ENCODE results near the gene LST1. TPM values are rescaled to one million over a fixed set of nuclear protein-coding genes. Genes with fewer than 3 reads are reported as not detected.

LST1 gene
- total RNA-seq, 1 donor from 2014 or later: 6.5 TPM

DNA sequence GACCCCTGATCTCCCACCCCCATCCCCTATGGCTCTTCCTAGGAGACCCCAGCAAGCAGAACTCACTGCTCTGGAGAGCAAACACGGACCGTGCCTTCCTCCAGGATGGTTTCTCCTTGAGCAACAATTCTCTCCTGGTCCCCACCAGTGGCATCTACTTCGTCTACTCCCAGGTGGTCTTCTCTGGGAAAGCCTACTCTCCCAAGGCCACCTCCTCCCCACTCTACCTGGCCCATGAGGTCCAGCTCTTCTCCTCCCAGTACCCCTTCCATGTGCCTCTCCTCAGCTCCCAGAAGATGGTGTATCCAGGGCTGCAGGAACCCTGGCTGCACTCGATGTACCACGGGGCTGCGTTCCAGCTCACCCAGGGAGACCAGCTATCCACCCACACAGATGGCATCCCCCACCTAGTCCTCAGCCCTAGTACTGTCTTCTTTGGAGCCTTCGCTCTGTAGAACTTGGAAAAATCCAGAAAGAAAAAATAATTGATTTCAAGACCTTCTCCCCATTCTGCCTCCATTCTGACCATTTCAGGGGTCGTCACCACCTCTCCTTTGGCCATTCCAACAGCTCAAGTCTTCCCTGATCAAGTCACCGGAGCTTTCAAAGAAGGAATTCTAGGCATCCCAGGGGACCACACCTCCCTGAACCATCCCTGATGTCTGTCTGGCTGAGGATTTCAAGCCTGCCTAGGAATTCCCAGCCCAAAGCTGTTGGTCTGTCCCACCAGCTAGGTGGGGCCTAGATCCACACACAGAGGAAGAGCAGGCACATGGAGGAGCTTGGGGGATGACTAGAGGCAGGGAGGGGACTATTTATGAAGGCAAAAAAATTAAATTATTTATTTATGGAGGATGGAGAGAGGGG is 12.6 kb upstream of the LST1 start:
- no peak overlapping the region for H3K27ac ChIP-seq (replicated peaks)

DNA sequence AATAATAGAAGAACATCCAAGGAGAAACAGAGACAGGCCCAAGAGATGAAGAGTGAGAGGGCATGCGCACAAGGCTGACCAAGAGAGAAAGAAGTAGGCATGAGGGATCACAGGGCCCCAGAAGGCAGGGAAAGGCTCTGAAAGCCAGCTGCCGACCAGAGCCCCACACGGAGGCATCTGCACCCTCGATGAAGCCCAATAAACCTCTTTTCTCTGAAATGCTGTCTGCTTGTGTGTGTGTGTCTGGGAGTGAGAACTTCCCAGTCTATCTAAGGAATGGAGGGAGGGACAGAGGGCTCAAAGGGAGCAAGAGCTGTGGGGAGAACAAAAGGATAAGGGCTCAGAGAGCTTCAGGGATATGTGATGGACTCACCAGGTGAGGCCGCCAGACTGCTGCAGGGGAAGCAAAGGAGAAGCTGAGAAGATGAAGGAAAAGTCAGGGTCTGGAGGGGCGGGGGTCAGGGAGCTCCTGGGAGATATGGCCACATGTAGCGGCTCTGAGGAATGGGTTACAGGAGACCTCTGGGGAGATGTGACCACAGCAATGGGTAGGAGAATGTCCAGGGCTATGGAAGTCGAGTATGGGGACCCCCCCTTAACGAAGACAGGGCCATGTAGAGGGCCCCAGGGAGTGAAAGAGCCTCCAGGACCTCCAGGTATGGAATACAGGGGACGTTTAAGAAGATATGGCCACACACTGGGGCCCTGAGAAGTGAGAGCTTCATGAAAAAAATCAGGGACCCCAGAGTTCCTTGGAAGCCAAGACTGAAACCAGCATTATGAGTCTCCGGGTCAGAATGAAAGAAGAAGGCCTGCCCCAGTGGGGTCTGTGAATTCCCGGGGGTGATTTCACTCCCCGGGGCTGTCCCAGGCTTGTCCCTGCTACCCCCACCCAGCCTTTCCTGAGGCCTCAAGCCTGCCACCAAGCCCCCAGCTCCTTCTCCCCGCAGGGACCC is 11.7 kb upstream of the LST1 start:
- H3K27ac ChIP-seq (replicated peaks): peak overlapping the region; percentile 62
- DNase-seq: no peak
- no peak overlapping the region for H3K4me3 ChIP-seq
- H3K36me3 ChIP-seq: no peaks in the 10 kb centered on the region
- no peaks in the 10 kb centered on the region for H3K9me3 ChIP-seq (replicated peaks)
- TF ChIP-seq, protein P1, sequence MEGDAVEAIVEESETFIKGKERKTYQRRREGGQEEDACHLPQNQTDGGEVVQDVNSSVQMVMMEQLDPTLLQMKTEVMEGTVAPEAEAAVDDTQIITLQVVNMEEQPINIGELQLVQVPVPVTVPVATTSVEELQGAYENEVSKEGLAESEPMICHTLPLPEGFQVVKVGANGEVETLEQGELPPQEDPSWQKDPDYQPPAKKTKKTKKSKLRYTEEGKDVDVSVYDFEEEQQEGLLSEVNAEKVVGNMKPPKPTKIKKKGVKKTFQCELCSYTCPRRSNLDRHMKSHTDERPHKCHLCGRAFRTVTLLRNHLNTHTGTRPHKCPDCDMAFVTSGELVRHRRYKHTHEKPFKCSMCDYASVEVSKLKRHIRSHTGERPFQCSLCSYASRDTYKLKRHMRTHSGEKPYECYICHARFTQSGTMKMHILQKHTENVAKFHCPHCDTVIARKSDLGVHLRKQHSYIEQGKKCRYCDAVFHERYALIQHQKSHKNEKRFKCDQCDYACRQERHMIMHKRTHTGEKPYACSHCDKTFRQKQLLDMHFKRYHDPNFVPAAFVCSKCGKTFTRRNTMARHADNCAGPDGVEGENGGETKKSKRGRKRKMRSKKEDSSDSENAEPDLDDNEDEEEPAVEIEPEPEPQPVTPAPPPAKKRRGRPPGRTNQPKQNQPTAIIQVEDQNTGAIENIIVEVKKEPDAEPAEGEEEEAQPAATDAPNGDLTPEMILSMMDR (IDR thresholded peaks at IDR 0.05; ENCODE audit: borderline replicate concordance): no peak
- intact Hi-C loops (cut with micrococcal nuclease): no loop called here
- peaks cover 10% of the 10 kb centered on the region for H3K4me1 ChIP-seq
- no peaks in the 10 kb centered on the region for H3K27me3 ChIP-seq (ENCODE audit: low read depth)

More for the DNA sequence above, 12.6 kb upstream of the LST1 start:
- no peak for DNase-seq
- Histone ChIP-seq H3K4me1 (peaks cover 10% of the 10 kb centered on the region), H3K36me3 (no peaks in the 10 kb centered on the region), H3K4me3 (no peak overlapping the region), H3K9me3 (replicated peaks) (no peaks in the 10 kb centered on the region), H3K27me3 (ENCODE audit: low read depth) (no peaks in the 10 kb centered on the region)
- intact Hi-C loops (cut with micrococcal nuclease): no loop called here
- TF ChIP-seq, protein P1 (IDR thresholded peaks at IDR 0.05; ENCODE audit: borderline replicate concordance): no peak

DNA sequence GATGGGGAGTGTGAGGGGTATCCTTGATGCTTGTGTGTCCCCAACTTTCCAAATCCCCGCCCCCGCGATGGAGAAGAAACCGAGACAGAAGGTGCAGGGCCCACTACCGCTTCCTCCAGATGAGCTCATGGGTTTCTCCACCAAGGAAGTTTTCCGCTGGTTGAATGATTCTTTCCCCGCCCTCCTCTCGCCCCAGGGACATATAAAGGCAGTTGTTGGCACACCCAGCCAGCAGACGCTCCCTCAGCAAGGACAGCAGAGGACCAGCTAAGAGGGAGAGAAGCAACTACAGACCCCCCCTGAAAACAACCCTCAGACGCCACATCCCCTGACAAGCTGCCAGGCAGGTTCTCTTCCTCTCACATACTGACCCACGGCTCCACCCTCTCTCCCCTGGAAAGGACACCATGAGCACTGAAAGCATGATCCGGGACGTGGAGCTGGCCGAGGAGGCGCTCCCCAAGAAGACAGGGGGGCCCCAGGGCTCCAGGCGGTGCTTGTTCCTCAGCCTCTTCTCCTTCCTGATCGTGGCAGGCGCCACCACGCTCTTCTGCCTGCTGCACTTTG is 10.7 kb upstream of the LST1 start, which contains the start of gene TNF:
Gene TNF (plus strand): TSS at position 231 of the 567 bp plus-strand sequence. CDS start 177 bp downstream, at position 408.
- no peaks in the 10 kb centered on the region for H3K27me3 ChIP-seq (ENCODE audit: low read depth)
- H3K4me3 ChIP-seq: peak within 1 kb of the TSS; percentile 60
- H3K4me1 ChIP-seq: peaks cover 13% of the 10 kb centered on the region
- no peaks in the 10 kb centered on the region for H3K36me3 ChIP-seq
- intact Hi-C loops (cut with micrococcal nuclease): no loop called here
- H3K9me3 ChIP-seq (replicated peaks): no peaks in the 10 kb centered on the region
- peak; percentile 37 for DNase-seq
- TF ChIP-seq, protein P1 (IDR thresholded peaks at IDR 0.05; ENCODE audit: borderline replicate concordance): no peak
- peak within 1 kb of the TSS; percentile 62 for H3K27ac ChIP-seq (replicated peaks)

DNA sequence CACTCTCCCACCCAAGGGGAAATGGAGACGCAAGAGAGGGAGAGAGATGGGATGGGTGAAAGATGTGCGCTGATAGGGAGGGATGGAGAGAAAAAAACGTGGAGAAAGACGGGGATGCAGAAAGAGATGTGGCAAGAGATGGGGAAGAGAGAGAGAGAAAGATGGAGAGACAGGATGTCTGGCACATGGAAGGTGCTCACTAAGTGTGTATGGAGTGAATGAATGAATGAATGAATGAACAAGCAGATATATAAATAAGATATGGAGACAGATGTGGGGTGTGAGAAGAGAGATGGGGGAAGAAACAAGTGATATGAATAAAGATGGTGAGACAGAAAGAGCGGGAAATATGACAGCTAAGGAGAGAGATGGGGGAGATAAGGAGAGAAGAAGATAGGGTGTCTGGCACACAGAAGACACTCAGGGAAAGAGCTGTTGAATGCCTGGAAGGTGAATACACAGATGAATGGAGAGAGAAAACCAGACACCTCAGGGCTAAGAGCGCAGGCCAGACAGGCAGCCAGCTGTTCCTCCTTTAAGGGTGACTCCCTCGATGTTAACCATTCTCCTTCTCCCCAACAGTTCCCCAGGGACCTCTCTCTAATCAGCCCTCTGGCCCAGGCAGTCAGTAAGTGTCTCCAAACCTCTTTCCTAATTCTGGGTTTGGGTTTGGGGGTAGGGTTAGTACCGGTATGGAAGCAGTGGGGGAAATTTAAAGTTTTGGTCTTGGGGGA is 10.0 kb upstream of the LST1 start:
- intact Hi-C loops (cut with micrococcal nuclease): no loop called here
- H3K9me3 ChIP-seq (replicated peaks): no peaks in the 10 kb centered on the region
- peaks cover 19% of the 10 kb centered on the region for H3K4me1 ChIP-seq
- no peaks in the 10 kb centered on the region for H3K36me3 ChIP-seq
- no peak for DNase-seq
- H3K27me3 ChIP-seq (ENCODE audit: low read depth): no peaks in the 10 kb centered on the region
- H3K27ac ChIP-seq (replicated peaks): peak overlapping the region; percentile 62
- TF ChIP-seq, protein P1 (IDR thresholded peaks at IDR 0.05; ENCODE audit: borderline replicate concordance): no peak
- H3K4me3 ChIP-seq: peak overlapping the region; percentile 60
